Gastroesophageal sphincter (tissue), 3 donors: ENCODE measurements around the gene PTPRJ.

Source experiments
- CTCF ChIP-seq, 4 experiments: fragments of 200-600 bp in 2 of 4; fragments of 450-650 bp in 2 of 4; sonication (generic) in 1 of 4; IDR thresholded peaks; one replicate each; pipeline ENCODE4 v1.5.1; 2017 to 2019; ENCODE audit warnings: antibody characterized with exemption in 4 of 4, mild to moderate bottlenecking in 2 of 4, moderate library complexity in 2 of 4
- EP300 ChIP-seq: sonication (generic); formaldehyde crosslinking; IDR thresholded peaks from one replicate; pipeline ENCODE4 v1.6.1; 2017; ENCODE audit warnings: antibody characterized with exemption, mild to moderate bottlenecking
- POLR2A ChIP-seq, 2 donors: fragments of 450-650 bp; IDR thresholded peaks; one replicate each; pipeline ENCODE4 v1.6.1; 2017; ENCODE audit warnings: antibody characterized with exemption in 2 of 2, mild to moderate bottlenecking in 2 of 2, moderate library complexity in 1 of 2
- POLR2AphosphoS5 ChIP-seq: sonication (generic); formaldehyde crosslinking; IDR thresholded peaks from one replicate; pipeline ENCODE4 v1.6.1; 2017; ENCODE audit warnings: antibody characterized with exemption

GRCh38 chr11:48036466-48036865 lies 56.1 kb downstream of the PTPRJ start:
- TF ChIP-seq CTCF (IDR thresholded peaks at IDR 0.05) (no peak), POLR2A (IDR thresholded peaks at IDR 0.05) (no peak), EP300 (no peak), POLR2AphosphoS5 (no peak)
